DOHH2 (cell line): ENCODE measurements around the gene ATP5F1C.

Experiments
- CTCF ChIP-seq: fragments of 200-600 bp; sonication (generic); IDR thresholded peaks from one replicate; pipeline ENCODE4 v1.5.1; 2014; ENCODE audit warnings: antibody characterized with exemption, mild to moderate bottlenecking, low read depth, low read length; ENCODE audit not compliant: poor library complexity, severe bottlenecking
- EZH2phosphoT487 ChIP-seq: fragments of 200-600 bp; sonication (generic); IDR thresholded peaks from 2 replicates; pipeline ENCODE4 v1.6.1; 2017; ENCODE audit warnings: borderline replicate concordance, mild to moderate bottlenecking, antibody characterized with exemption, low read length, moderate library complexity, mixed read lengths

GRCh38 chr10:7763929-7764328 is 24.0 kb upstream of the ATP5F1C start:
- no peak for TF ChIP-seq CTCF
- no peak for TF ChIP-seq EZH2phosphoT487
